GM19324 (cell line): ENCODE results near the gene TTC7B.

Experiments used
- ATAC-seq: cut with Tn5 transposase; IDR thresholded peaks from one replicate; pipeline ENCODE4 v1.9.1; 2021; ENCODE audit warnings: mild to moderate bottlenecking, moderate library complexity; ENCODE audit not compliant: unreplicated experiment, low FRiP score

TTC7B gene

GRCh38 chr14:90682615-90683014, 133.6 kb downstream of the TTC7B start:
- ATAC-seq: no peak

- ATAC-seq: no peak
Observed at GRCh38 chr14:90681929-90682328, 134.3 kb downstream of the TTC7B start.

GRCh38 chr14:90678846-90679362, 137.3 kb downstream of the TTC7B start:
- no peak for ATAC-seq

GRCh38 chr14:90678420-90678819, 137.8 kb downstream of the TTC7B start:
- ATAC-seq: no peak

GRCh38 chr14:90677484-90678050, 138.7 kb downstream of the TTC7B start:
- ATAC-seq: no peak

GRCh38 chr14:90676912-90677311, 139.3 kb downstream of the TTC7B start:
- no peak for ATAC-seq

- no peak for ATAC-seq
Observed at GRCh38 chr14:90676356-90676755, 139.9 kb downstream of the TTC7B start.

GRCh38 chr14:90675399-90675798, 140.8 kb downstream of the TTC7B start:
- no peak for ATAC-seq

- ATAC-seq: no peak
Observed at GRCh38 chr14:90674716-90675115, 141.5 kb downstream of the TTC7B start.

GRCh38 chr14:90674043-90674670, 142.1 kb downstream of the TTC7B start:
- ATAC-seq: no peak

GRCh38 chr14:90671382-90672234, 144.6 kb downstream of the TTC7B start:
- ATAC-seq: no peak

GRCh38 chr14:90669731-90670130, 146.5 kb downstream of the TTC7B start:
- ATAC-seq: no peak

- ATAC-seq: no peak
Observed at GRCh38 chr14:90666571-90666970, 149.7 kb downstream of the TTC7B start.

GRCh38 chr14:90665321-90666000, 150.8 kb downstream of the TTC7B start:
- ATAC-seq: no peak

- no peak for ATAC-seq
Observed at GRCh38 chr14:90664911-90665310, 151.3 kb downstream of the TTC7B start.

GRCh38 chr14:90663680-90664079, 152.6 kb downstream of the TTC7B start:
- no peak for ATAC-seq

- no peak for ATAC-seq
Observed at GRCh38 chr14:90663140-90663539, 153.1 kb downstream of the TTC7B start.

GRCh38 chr14:90661866-90662265, 154.4 kb downstream of the TTC7B start:
- ATAC-seq: no peak

- no peak for ATAC-seq
Observed at GRCh38 chr14:90660865-90661570, 155.2 kb downstream of the TTC7B start.

- no peak for ATAC-seq
Observed at GRCh38 chr14:90659156-90659555, 157.1 kb downstream of the TTC7B start.
